Measurements from ENCODE around the gene OPA1. TPM values are rescaled to one million over a fixed set of nuclear protein-coding genes. Genes with fewer than 3 reads are reported as not detected.

OPA1 gene
- total RNA-seq, 4 donors from 2014 or later: 20.3 to 68.4 (median 39.7) TPM

DNA sequence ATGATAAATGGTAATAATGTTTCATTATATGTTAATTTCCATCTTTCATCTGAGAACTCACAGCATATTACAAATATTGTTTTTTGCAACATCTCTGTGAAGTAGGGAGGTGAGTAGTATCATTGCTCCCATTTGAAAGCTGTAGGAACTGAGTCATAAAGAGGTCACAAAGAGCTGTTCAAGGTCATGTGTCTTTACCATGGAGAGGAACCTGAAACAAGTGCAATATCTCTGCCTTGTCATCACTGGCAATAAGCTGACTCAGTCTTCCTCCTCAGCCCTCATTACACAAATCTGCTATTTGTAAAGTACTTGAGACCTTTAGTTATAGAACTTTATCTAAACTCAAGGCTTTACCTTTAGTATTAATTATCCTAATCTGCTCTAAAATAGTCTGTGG lies 33.9 kb upstream of the OPA1 start:
- DNase-seq: no peak
- Histone ChIP-seq H3K27me3 (no peaks in the 10 kb centered on the region), H3K9me3 (no peaks in the 10 kb centered on the region), H3K36me3 (no peaks in the 10 kb centered on the region), H3K4me3 (no peak overlapping the region), H3K27ac (no peak overlapping the region), H3K4me1 (no peaks in the 10 kb centered on the region)
- intact Hi-C loops (cut with DNase I; ENCODE audit: low total_unique reads): no loop called here
- no peak for TF ChIP-seq POLR2A (IDR thresholded peaks at IDR 0.05)
- TF ChIP-seq, protein P1, sequence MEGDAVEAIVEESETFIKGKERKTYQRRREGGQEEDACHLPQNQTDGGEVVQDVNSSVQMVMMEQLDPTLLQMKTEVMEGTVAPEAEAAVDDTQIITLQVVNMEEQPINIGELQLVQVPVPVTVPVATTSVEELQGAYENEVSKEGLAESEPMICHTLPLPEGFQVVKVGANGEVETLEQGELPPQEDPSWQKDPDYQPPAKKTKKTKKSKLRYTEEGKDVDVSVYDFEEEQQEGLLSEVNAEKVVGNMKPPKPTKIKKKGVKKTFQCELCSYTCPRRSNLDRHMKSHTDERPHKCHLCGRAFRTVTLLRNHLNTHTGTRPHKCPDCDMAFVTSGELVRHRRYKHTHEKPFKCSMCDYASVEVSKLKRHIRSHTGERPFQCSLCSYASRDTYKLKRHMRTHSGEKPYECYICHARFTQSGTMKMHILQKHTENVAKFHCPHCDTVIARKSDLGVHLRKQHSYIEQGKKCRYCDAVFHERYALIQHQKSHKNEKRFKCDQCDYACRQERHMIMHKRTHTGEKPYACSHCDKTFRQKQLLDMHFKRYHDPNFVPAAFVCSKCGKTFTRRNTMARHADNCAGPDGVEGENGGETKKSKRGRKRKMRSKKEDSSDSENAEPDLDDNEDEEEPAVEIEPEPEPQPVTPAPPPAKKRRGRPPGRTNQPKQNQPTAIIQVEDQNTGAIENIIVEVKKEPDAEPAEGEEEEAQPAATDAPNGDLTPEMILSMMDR (IDR thresholded peaks at IDR 0.05): no peak

DNA sequence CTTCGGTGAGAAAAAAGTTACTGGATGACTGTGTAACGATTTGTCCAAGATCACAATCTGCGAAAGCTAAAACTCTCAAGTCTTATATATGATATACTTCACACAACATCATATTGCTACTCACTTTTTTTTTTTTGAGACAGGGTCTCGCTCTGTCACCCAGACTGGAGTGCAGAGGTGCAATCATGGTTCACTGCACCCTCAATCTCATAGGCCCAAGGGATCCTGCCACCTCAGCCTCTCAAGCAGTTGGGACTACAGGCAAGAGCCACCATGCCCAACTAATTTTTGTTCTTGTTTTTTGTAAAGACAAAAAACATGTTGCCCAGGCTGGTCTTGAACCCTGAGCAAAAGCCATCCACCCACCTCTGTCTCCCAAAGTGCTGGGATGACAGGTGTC lies 32.9 kb upstream of the OPA1 start:
- no peak for TF ChIP-seq POLR2A (IDR thresholded peaks at IDR 0.05)
- TF ChIP-seq, protein P1 (IDR thresholded peaks at IDR 0.05): no peak
- Histone ChIP-seq H3K27ac (no peak overlapping the region), H3K9me3 (no peaks in the 10 kb centered on the region), H3K4me3 (no peak overlapping the region), H3K27me3 (no peaks in the 10 kb centered on the region), H3K4me1 (no peaks in the 10 kb centered on the region), H3K36me3 (no peaks in the 10 kb centered on the region)
- intact Hi-C loops (cut with DNase I; ENCODE audit: low total_unique reads): no loop called here
- DNase-seq: no peak

DNA sequence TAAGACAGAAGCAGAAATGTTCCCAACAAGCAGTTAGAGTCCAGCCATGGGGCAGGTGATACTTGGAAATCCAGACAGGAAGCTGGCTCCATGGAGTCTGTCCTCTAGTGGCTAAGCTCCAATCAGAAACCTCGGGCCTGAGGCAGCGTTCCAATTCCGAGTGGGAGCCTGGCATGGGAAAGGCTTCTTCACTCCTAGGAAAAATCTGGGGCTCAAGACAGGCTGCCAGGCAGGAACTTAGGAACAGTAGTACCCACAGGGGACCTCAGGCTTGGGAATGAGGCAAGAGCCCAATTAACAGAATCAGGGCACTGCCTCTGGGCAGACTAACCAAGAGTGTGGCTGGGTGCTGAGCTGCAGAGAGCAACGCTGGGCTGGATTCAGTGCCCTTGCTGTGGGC lies 32.1 kb upstream of the OPA1 start:
- DNase-seq: no peak
- no peaks in the 10 kb centered on the region for H3K27me3 ChIP-seq
- intact Hi-C loops (cut with DNase I; ENCODE audit: low total_unique reads): no loop called here
- no peak overlapping the region for H3K4me3 ChIP-seq
- H3K9me3 ChIP-seq: no peaks in the 10 kb centered on the region
- H3K4me1 ChIP-seq: no peaks in the 10 kb centered on the region
- no peaks in the 10 kb centered on the region for H3K36me3 ChIP-seq
- no peak overlapping the region for H3K27ac ChIP-seq
- no peak for TF ChIP-seq POLR2A (IDR thresholded peaks at IDR 0.05)
- TF ChIP-seq, protein P1 (IDR thresholded peaks at IDR 0.05): no peak

DNA sequence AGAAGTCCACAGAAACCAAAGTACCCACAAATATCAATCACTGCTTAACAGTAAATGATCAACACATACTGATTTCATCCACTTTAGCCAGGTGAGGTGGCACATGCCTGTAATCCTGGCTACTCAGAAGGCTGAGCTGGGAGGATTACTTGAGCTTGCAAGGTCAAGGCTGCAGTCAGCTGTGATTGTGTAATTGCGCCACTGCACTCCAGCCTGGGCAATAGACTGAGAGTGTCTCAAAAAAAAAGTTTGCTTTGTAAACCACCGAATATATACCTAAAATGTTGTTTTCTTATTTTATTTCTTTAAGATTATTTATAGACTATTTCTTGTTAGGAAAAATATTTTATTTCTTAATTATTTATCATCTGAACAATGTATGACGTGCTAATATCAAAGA lies 29.6 kb upstream of the OPA1 start:
- H3K27me3 ChIP-seq: no peaks in the 10 kb centered on the region
- no peak for DNase-seq

DNA sequence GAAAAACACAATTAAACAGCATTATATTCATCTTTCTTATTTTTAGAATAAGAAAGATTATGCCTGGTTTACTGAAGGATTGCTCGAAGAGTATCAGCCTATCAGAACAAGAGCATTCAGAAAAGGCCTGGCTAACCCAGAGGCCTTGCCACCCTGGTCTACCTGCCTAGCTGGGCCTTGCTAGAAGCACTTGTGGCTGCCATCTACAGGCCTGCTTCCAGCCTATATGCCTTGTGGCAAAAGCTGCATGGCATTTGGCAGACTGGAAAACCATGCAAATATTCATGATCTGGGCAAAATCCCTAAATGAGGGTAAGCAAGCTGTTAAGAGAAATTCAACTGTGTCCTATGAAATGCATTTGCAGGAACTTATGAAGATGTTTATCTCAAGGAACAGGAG lies 29.0 kb upstream of the OPA1 start:
- Histone ChIP-seq H3K27me3 (no peaks in the 10 kb centered on the region), H3K36me3 (no peaks in the 10 kb centered on the region), H3K27ac (no peak overlapping the region), H3K4me3 (no peak overlapping the region), H3K9me3 (no peaks in the 10 kb centered on the region), H3K4me1 (no peaks in the 10 kb centered on the region)
- intact Hi-C loops (cut with DNase I; ENCODE audit: low total_unique reads): no loop called here
- TF ChIP-seq, protein P1 (IDR thresholded peaks at IDR 0.05): no peak
- no peak for TF ChIP-seq POLR2A (IDR thresholded peaks at IDR 0.05)
- DNase-seq: no peak

More for the DNA sequence above, 29.6 kb upstream of the OPA1 start:
- no peak for TF ChIP-seq POLR2A (IDR thresholded peaks at IDR 0.05)
- TF ChIP-seq, protein P1 (IDR thresholded peaks at IDR 0.05): no peak
- Histone ChIP-seq H3K27ac (no peak overlapping the region), H3K4me3 (no peak overlapping the region), H3K36me3 (no peaks in the 10 kb centered on the region), H3K4me1 (no peaks in the 10 kb centered on the region), H3K9me3 (no peaks in the 10 kb centered on the region)
- intact Hi-C loops (cut with DNase I; ENCODE audit: low total_unique reads): no loop called here

All from uterus (tissue), 4 donors.